GM19452 (cell line): Measurements from ENCODE around the gene CAD.
A peak's percentile ranks its signal among the peaks of the same experiment; 100 is the strongest.
"Not testable (repeated sequence)": the region's sequence is repeated elsewhere in the genome, so short reads cannot be mapped to it uniquely, and the experiment has no call there.

Source experiments
- ATAC-seq: cut with Tn5 transposase; IDR thresholded peaks from one replicate; pipeline ENCODE4 v1.9.1; 2021; ENCODE audit not compliant: unreplicated experiment

The CAD gene

GRCh38 chr2:27217173-27218121 lies at the start of gene CAD:
Gene CAD, plus strand, starts transcription at chr2:27217369. Its CDS starts 183 bp downstream, at chr2:27217552.
- ATAC-seq: peak; percentile 67

GRCh38 chr2:27170581-27171337 lies 46.4 kb upstream of the CAD start:
- ATAC-seq: no peak

DNA sequence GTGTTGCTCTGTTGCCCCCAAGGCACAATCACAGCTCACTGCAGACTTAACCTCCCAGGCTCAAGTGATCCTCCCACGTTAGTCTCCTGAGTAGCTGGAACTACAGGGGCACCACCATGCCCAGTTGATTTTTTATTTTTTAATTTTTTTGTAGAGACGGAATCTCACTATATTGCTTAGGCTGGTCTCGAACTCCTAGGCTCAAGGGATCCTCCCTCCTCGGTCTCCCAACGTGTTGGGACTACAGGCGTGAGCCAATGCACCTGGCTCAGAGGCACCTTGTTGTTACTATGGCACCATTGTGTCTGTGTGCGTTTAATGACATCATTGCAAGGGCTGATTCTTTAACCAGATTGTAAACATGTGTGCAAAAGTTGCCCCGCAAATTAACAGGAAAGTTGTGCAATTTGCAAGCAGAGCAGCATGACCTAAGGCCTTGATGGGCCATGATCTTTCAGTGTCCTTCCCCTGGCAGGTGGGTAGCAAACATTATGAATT lies 45.8 kb upstream of the CAD start:
- ATAC-seq: no peak

- ATAC-seq: no peak
These were observed 42.5 kb upstream of the CAD start for GRCh38 chr2:27174638-27175037.

GRCh38 chr2:27175330-27175729 lies 41.8 kb upstream of the CAD start:
- no peak for ATAC-seq

GRCh38 chr2:27175781-27176180 lies 41.4 kb upstream of the CAD start:
- not testable (repeated sequence) for ATAC-seq

DNA sequence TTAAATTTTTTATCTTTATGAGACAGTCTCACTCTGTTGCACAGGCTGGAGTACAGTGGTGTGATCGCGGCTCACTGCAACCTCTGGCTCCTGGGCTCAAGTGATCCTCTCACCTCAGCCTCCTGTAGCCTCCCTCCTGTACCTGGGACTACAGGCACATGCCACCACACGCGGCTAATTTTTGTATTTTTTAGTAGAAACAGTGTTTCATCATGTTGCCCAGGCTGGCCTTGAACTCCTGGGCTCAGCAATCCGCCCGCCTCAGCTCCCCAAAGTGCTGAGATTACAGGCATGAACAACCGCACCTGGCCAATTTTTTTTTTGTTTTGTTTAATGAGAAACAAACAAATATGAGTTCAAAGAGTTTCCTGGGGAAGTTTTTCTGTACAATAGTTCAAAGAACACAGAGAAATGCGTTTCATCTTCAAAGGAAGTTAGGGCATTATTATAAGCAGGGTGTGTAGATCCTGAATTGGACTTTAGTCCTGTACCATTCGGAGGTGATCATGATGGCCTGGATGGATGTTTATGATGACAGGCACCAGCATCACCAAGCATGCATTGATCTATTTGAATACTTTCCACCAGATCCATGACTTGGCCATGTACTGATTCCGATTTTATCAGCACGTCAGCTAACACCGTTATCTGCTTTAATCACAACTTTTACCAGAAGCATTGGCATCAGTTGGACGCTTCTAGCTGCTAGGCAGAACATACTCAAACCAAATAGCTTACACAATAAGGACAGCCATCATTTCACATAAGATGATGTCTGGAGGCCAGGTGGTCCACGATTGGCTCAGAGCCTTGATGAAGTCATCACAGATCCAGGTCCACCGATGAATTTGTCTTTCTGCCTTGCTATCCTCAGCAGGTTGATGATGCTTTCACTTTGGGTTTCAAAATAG lies 39.5 kb upstream of the CAD start:
- no peak for ATAC-seq

DNA sequence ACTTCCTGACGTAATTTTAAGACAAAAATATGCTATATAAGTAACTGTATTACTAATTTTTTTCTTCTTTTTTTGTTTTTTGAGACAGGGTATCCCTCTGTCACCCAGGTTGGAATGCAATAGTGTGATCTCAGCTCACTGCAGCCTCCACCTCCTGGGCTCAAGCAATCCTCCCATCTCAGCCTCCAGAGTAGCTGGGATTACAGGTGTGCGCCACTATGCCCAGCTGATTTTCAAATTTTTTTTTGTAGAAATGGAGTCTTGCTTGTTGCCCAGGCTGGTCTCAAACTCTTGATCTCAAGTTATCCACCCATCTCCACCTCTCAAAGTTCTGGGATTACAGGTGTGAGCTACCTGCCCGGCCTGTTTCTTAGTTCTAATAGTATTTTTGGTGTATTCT lies 38.7 kb upstream of the CAD start:
- ATAC-seq: no peak

DNA sequence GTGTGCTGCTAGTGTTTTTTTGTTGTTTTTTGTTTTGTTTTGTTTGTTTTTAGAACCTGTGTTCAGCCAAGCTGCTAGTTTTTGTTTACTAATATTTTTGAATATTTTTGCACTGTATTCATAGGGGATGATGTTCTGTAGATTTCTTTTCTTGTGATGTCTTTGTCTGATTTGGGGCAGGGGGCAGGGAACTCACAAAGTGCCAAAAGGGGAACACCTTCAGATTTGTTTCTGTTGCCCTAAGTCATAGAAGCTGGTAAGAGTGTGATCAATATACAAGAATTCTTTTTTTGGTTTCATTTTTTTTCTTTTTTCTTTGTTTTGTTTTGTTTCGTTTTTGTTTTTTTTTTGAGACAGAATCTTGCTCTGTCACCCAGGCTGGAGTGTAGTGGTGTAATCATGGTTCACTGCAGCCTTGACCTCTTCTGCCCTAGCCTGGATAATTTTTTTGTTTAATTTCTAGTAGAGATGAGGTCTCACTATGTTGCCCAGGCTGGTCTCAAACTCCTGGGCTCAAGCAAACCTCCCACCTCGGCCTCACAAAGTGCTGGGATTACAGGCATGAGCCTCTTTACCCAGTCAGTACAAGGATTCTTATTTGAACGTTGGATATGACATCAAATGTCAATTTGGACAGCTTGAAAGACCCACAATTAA lies 37.7 kb upstream of the CAD start:
- no peak for ATAC-seq

GRCh38 chr2:27182346-27182745 lies 34.8 kb upstream of the CAD start:
- ATAC-seq: no peak

DNA sequence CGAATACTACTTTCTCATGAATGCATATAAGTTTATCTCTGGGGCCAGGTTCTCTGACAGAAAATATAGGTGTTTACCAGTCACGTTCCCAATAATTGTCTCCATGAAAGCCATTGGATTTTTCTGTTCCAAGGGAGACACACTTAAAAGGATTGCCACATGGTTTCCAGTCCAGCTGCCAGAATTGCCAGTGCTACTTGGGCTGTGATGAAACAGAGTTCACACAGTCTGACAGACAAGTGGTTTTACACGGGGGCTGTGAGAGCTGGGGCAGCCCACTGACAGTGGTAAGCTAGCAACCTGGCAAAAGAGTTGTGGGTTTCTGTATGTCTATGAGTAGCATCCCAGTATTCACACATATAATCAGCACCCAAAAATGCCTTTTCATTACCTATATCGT lies 33.1 kb upstream of the CAD start:
- ATAC-seq: no peak

DNA sequence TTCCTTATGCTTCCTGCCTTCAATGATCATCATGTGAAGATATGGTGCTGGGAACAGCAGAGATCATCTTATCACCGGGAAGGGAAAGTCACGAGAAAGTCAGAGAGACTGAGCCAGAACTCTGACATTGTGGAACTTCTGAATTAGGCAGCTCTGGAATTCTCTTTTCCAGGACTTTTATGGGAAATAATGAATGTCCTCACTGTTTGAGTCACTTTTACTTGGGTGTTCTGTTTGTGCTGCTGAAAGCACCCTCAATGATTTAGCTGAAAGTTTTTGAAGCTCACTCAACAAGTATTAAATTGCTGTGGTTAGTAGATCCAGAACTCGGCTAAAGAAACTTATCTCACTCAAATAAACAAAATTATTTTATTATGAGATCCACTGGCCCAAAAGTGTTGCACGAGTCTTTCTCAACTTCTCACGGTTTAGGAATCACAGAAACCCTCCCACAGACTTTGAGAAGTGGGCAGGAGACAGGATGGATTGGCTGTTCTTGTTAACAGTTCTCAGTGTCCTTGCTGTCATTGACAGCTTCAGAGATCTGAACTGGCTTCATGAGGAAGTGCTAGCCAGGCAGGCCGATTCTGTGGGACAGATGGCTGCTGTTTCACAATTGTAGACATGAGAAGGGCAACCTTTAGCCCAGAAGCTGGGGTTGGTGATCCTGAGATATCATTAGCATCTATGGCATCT lies 31.7 kb upstream of the CAD start:
- no peak for ATAC-seq

- no peak for ATAC-seq
These were observed 30.4 kb upstream of the CAD start for GRCh38 chr2:27186613-27187345.

DNA sequence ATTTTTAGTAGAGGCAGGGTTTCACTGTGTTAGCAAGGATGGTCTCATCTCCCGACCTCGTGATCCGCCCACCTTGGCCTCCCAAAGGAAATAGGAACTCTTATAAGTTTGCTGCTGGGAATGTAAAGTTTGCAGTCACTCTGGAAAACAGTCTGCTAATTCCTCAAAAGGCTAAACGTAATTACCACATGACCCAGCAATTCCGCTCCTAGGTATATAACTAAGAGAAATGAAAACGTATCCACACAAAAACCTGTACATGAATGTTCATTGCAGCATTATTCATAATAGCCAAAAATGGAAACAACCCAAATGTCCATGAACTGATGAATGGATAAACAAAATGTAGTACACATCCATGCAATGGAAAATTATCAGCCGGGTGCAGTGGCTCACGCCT lies 27.2 kb upstream of the CAD start:
- ATAC-seq: no peak

- ATAC-seq: no peak
These were observed 25.9 kb upstream of the CAD start for GRCh38 chr2:27191070-27191829.

GRCh38 chr2:27194538-27195354 lies 22.4 kb upstream of the CAD start:
- no peak for ATAC-seq

DNA sequence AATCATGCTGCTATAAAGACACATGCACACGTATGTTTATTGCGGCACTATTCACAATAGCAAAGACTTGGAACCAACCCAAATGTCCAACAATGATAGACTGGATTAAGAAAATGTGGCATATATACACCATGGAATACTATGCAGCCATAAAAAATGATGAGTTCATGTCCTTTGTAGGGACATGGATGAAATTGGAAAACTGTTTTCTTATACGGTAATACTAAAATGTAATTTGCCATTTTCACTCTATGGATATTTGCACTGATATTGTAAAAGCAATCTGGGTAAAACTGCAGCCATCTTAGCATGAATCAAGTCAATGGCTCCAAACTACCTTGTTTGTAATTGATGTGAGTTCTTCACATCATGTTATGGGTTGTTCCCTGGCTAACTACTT lies 21.4 kb upstream of the CAD start:
- not testable (repeated sequence) for ATAC-seq
